ENCODE data around the gene MALRD1. TPM values are rescaled to one million over a fixed set of nuclear protein-coding genes. Genes with fewer than 3 reads are reported as not detected.

Gene MALRD1
- total RNA-seq, 1 experiment from 2014 or later = 0.50 TPM

- ChIA-PET POLR2A (no interaction called here), CTCF (no interaction called here)
- Mint-ChIP-seq H3K36me3 (peaks cover 8% of the 10 kb centered on the region), H3K9me3 (peaks cover 19% of the 10 kb centered on the region), H3K27me3 (ENCODE audit: low read depth) (no peaks in the 10 kb centered on the region; the same call in 1 of the 2 replicates), H3K4me3 (no peak overlapping the region), H3K4me1 (no peaks in the 10 kb centered on the region), H3K27ac (no peak overlapping the region)
- ATAC-seq (no peak), DNase-seq (ENCODE audit: low spot score) (no peak)
- TF ChIP-seq SP1 (CRISPR knock-in tag; conservative IDR thresholded peaks at IDR 0.05) = no peak
- no peak for TF ChIP-seq NR2C2 (CRISPR knock-in tag; IDR thresholded peaks at IDR 0.05)
- TF ChIP-seq HMGA2 (CRISPR knock-in tag; IDR thresholded peaks at IDR 0.05) = no peak
- TF ChIP-seq, protein P1, sequence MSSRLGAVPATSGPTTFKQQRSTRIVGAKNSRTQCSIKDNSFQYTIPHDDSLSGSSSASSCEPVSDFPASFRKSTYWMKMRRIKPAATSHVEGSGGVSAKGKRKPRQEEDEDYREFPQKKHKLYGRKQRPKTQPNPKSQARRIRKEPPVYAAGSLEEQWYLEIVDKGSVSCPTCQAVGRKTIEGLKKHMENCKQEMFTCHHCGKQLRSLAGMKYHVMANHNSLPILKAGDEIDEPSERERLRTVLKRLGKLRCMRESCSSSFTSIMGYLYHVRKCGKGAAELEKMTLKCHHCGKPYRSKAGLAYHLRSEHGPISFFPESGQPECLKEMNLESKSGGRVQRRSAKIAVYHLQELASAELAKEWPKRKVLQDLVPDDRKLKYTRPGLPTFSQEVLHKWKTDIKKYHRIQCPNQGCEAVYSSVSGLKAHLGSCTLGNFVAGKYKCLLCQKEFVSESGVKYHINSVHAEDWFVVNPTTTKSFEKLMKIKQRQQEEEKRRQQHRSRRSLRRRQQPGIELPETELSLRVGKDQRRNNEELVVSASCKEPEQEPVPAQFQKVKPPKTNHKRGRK (CRISPR knock-in tag; IDR thresholded peaks at IDR 0.05; ENCODE audit: borderline replicate concordance) = no peak
- TF ChIP-seq NR3C1 (CRISPR knock-in tag; conservative IDR thresholded peaks at IDR 0.05; ENCODE audit: low read depth) = no peak
- TF ChIP-seq SMAD4 (CRISPR knock-in tag; IDR thresholded peaks at IDR 0.05) = no peak
- no peak for TF ChIP-seq KAT7 (CRISPR knock-in tag; IDR thresholded peaks at IDR 0.05; ENCODE audit: borderline replicate concordance)
- TF ChIP-seq ESRRA (CRISPR knock-in tag; IDR thresholded peaks at IDR 0.05; ENCODE audit: borderline replicate concordance) = no peak
- no peak for TF ChIP-seq MXD4 (CRISPR knock-in tag; IDR thresholded peaks at IDR 0.05; ENCODE audit: borderline replicate concordance)
- TF ChIP-seq FOXP4 (CRISPR knock-in tag; IDR thresholded peaks at IDR 0.05) = no peak
- no peak for TF ChIP-seq ATF2 (CRISPR knock-in tag; IDR thresholded peaks at IDR 0.05; ENCODE audit: borderline replicate concordance, low read depth)
- TF ChIP-seq AFF4 (CRISPR knock-in tag; IDR thresholded peaks at IDR 0.05; ENCODE audit: borderline replicate concordance) = no peak
- TF ChIP-seq TEAD1 (CRISPR knock-in tag; IDR thresholded peaks at IDR 0.05) = no peak
- no peak for TF ChIP-seq TCF7 (CRISPR knock-in tag; IDR thresholded peaks at IDR 0.05; ENCODE audit: low read depth)
- no peak for TF ChIP-seq CBFB (CRISPR knock-in tag; IDR thresholded peaks at IDR 0.05; ENCODE audit: low read depth)
- TF ChIP-seq ZNF263 (CRISPR knock-in tag; IDR thresholded peaks at IDR 0.05; ENCODE audit: low read depth) = no peak
- no peak for TF ChIP-seq JAZF1 (CRISPR knock-in tag; IDR thresholded peaks at IDR 0.05)
- no peak for TF ChIP-seq FOXJ3 (CRISPR knock-in tag; IDR thresholded peaks at IDR 0.05; ENCODE audit: borderline replicate concordance)
- TF ChIP-seq ETV6 (CRISPR knock-in tag; IDR thresholded peaks at IDR 0.05) = no peak
- TF ChIP-seq, protein P2, sequence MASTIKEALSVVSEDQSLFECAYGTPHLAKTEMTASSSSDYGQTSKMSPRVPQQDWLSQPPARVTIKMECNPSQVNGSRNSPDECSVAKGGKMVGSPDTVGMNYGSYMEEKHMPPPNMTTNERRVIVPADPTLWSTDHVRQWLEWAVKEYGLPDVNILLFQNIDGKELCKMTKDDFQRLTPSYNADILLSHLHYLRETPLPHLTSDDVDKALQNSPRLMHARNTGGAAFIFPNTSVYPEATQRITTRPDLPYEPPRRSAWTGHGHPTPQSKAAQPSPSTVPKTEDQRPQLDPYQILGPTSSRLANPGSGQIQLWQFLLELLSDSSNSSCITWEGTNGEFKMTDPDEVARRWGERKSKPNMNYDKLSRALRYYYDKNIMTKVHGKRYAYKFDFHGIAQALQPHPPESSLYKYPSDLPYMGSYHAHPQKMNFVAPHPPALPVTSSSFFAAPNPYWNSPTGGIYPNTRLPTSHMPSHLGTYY (CRISPR knock-in tag; IDR thresholded peaks at IDR 0.05) = no peak
Observed at GRCh38 chr10:19385846-19386450, 337.3 kb downstream of the MALRD1 start.
